ENCODE results near the gene ABCA3. TPM values are rescaled to one million over a fixed set of nuclear protein-coding genes. Genes with fewer than 3 reads are reported as not detected.
"Not testable (repeated sequence)": the region's sequence is repeated elsewhere in the genome, so short reads cannot be mapped to it uniquely, and the experiment has no call there.

The ABCA3 gene
- total RNA-seq, 1 donor from 2014 or later, result 8.3 TPM

DNA sequence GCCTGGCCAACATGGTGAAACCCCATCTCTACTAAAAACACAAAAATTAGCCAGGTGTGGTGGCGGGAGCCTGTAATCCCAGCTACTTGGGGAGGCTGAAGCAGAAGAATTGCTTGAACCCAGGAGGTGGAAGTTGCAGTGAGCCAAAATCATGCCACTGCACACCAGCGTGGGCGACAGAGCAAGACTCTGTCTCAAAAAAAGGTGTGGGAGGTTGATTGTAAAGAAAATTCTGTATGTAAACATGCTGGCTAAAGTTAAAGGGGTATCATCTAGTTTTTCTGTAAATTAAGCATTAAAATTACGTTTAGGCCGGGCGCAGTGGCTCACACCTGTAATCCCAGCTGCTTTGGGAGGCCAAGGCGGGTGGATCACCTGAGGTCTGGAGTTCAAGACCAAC, 82.0 kb downstream of the ABCA3 start:
- intact Hi-C loops (cut with micrococcal nuclease), result loop anchor here (10.0 kb wide), 1 partner anchor 276 kb away; the partner anchor contains the start of genes CEMP1 and PDPK1
- not testable (repeated sequence) for H3K9me3 Mint-ChIP-seq, H3K27ac Mint-ChIP-seq, H3K4me3 Mint-ChIP-seq, DNase-seq, H3K4me1 Mint-ChIP-seq, H3K27me3 Mint-ChIP-seq
- peaks cover 74% of the 10 kb centered on the region for H3K36me3 Mint-ChIP-seq (ENCODE audit: low read depth)

DNA sequence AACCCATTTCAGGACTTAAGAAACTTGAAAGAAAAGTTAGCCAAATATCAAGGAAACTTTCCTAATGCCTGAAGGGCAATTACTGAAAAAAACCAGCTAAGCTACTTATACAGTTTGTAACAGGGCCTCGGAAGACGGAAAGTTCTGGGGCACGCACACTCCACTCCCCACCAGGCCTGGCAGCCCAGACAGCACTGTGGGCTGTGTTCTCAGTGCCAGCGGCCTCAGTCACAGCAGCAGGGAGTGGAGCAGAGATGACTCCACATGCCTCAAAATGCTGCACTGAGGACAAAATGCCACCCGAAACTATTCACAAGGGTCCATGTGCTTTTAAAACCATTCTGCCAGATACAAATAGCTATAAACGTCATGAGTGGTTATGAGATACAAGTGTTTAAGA, 82.8 kb downstream of the ABCA3 start:
- no peak for DNase-seq
- H3K4me3 Mint-ChIP-seq, result no peak overlapping the region
- H3K4me1 Mint-ChIP-seq, result peaks cover 7% of the 10 kb centered on the region
- no peaks in the 10 kb centered on the region for H3K27me3 Mint-ChIP-seq
- no peak overlapping the region for H3K27ac Mint-ChIP-seq
- H3K36me3 Mint-ChIP-seq (ENCODE audit: low read depth), result peaks cover 75% of the 10 kb centered on the region
- no peaks in the 10 kb centered on the region for H3K9me3 Mint-ChIP-seq
- intact Hi-C loops (cut with micrococcal nuclease), result loop anchor here (10.0 kb wide), 1 partner anchor 277 kb away; the partner anchor contains the start of genes CEMP1 and PDPK1

- Mint-ChIP-seq H3K4me1 (peaks cover 4% of the 10 kb centered on the region), H3K4me3 (no peak overlapping the region), H3K36me3 (ENCODE audit: low read depth) (peaks cover 68% of the 10 kb centered on the region), H3K27me3 (no peaks in the 10 kb centered on the region), H3K27ac (no peak overlapping the region), H3K9me3 (no peaks in the 10 kb centered on the region)
- no peak for DNase-seq
- intact Hi-C loops (cut with micrococcal nuclease), result loop anchor here (10.0 kb wide), 1 partner anchor 278 kb away; the partner anchor contains the start of genes CEMP1 and PDPK1
Measured at GRCh38 chr16:2256531-2257140, 83.9 kb downstream of the ABCA3 start.

DNA sequence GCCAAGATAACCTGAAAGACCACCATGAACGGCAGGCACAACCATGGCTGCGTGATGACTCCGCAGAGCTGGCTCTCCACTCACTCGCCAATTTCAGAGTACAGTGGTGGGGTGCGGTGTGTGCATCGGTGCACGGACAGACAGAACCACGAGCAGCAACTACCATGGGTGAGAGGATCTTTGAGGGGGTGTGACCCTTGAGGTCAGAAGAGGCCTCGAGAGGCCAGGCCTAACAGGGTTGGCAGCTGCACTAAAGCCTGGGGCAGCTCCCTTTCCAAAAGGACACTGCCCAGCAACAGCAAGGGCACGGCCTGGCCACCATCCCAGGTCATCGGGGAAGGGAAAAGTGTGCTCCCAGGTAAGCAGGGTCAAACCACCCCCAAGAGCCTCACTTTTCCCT, 87.2 kb downstream of the ABCA3 start:
- peak overlapping the region; percentile 48 for H3K27ac Mint-ChIP-seq
- no peak overlapping the region for H3K4me3 Mint-ChIP-seq
- intact Hi-C loops (cut with micrococcal nuclease), result loop anchor here (5.0 to 10.0 kb wide), 3 partner anchors 96 to 282 kb away; partner anchors contain the start of genes CEMP1, PDPK1, TRAF7 and ZNF598
- no peaks in the 10 kb centered on the region for H3K9me3 Mint-ChIP-seq
- DNase-seq, result no peak
- H3K4me1 Mint-ChIP-seq, result peaks cover 9% of the 10 kb centered on the region
- H3K27me3 Mint-ChIP-seq, result no peaks in the 10 kb centered on the region
- H3K36me3 Mint-ChIP-seq (ENCODE audit: low read depth), result peaks cover 53% of the 10 kb centered on the region

GRCh38 chr16:2252806-2253148, 87.8 kb downstream of the ABCA3 start:
- Mint-ChIP-seq H3K27ac (peak overlapping the region; percentile 48), H3K4me1 (peaks cover 9% of the 10 kb centered on the region), H3K36me3 (ENCODE audit: low read depth) (peaks cover 48% of the 10 kb centered on the region), H3K27me3 (no peaks in the 10 kb centered on the region), H3K9me3 (no peaks in the 10 kb centered on the region), H3K4me3 (no peak overlapping the region)
- intact Hi-C loops (cut with micrococcal nuclease), result loop anchor here (5.0 to 10.0 kb wide), 3 partner anchors 95 to 282 kb away; partner anchors contain the start of genes CEMP1, PDPK1, TRAF7 and ZNF598
- no peak for DNase-seq

- peak within 1 kb of the TSS; percentile 90 for H3K27ac Mint-ChIP-seq
- peak within 1 kb of the TSS; percentile 93 for H3K4me3 Mint-ChIP-seq
- intact Hi-C loops (cut with micrococcal nuclease), result loop anchor here (1.0 to 10.0 kb wide), 6 partner anchors 17 to 283 kb away; partner anchors contain the start of genes CEMP1, PDPK1, RNPS1 and TRAF7
Measured at GRCh38 chr16:2251296-2252111, 89.0 kb downstream of the ABCA3 start, which contains the start of gene ECI1. Gene ECI1, minus strand, starts transcription at chr16:2251587. Its CDS starts 21 bp downstream, at chr16:2251566.

GRCh38 chr16:2250652-2251295, 89.8 kb downstream of the ABCA3 start:
- Mint-ChIP-seq H3K27me3 (no peaks in the 10 kb centered on the region), H3K36me3 (ENCODE audit: low read depth) (peaks cover 33% of the 10 kb centered on the region), H3K9me3 (no peaks in the 10 kb centered on the region), H3K4me1 (peaks cover 5% of the 10 kb centered on the region), H3K27ac (peak overlapping the region; percentile 90), H3K4me3 (peak overlapping the region; percentile 93)
- intact Hi-C loops (cut with micrococcal nuclease), result loop anchor here (1.0 to 10.0 kb wide), 6 partner anchors 18 to 284 kb away; partner anchors contain the start of genes CEMP1, PDPK1, RNPS1 and TRAF7
- DNase-seq, result peak; percentile 83

More at GRCh38 chr16:2251296-2252111, 89.0 kb downstream of the ABCA3 start, which contains the start of gene ECI1:
- DNase-seq, result peak; percentile 95
- no peaks in the 10 kb centered on the region for H3K27me3 Mint-ChIP-seq
- H3K36me3 Mint-ChIP-seq (ENCODE audit: low read depth), result peaks cover 38% of the 10 kb centered on the region
- no peaks in the 10 kb centered on the region for H3K9me3 Mint-ChIP-seq
- H3K4me1 Mint-ChIP-seq, result peaks cover 5% of the 10 kb centered on the region

DNA sequence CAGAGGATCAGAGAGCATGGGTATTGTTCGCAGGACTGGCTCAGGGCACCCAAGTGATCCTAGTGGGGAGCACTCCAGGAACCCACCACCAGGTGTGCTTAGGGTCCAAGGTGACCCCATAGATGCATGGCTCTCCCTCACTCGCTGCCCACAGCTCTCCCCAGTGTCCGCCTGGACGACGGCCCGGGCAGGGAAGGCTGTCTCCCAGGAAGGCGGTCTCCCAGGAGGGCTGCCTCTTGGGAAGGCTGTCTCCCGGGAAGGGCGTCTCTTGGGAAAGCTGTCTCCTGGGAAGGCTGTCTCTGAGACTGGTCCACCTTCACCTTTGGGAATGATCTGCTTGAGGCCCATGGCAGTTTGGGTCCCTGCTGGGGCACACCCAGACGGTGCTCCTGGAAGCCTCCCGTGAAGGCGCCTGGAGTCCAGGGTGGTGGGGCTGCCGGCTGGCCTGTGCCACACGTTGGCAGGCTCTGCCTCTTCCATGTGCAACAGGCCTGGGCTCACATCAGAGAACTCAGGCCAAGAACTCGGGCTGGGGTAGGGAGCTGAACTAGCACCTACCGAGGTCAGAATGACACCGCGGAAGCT, 94.1 kb downstream of the ABCA3 start:
- intact Hi-C loops (cut with micrococcal nuclease), result no loop called here
- Mint-ChIP-seq H3K4me3 (no peak overlapping the region), H3K27me3 (no peaks in the 10 kb centered on the region), H3K27ac (no peak overlapping the region), H3K36me3 (ENCODE audit: low read depth) (peaks cover 13% of the 10 kb centered on the region), H3K4me1 (peaks cover 5% of the 10 kb centered on the region), H3K9me3 (no peaks in the 10 kb centered on the region)
- no peak for DNase-seq

GRCh38 chr16:2244926-2245795, 95.4 kb downstream of the ABCA3 start:
- DNase-seq, result no peak
- intact Hi-C loops (cut with micrococcal nuclease), result no loop called here
- Mint-ChIP-seq H3K4me3 (no peak overlapping the region), H3K36me3 (ENCODE audit: low read depth) (peaks cover 11% of the 10 kb centered on the region), H3K27me3 (no peaks in the 10 kb centered on the region), H3K9me3 (no peaks in the 10 kb centered on the region), H3K27ac (no peak overlapping the region), H3K4me1 (peaks cover 2% of the 10 kb centered on the region)

DNA sequence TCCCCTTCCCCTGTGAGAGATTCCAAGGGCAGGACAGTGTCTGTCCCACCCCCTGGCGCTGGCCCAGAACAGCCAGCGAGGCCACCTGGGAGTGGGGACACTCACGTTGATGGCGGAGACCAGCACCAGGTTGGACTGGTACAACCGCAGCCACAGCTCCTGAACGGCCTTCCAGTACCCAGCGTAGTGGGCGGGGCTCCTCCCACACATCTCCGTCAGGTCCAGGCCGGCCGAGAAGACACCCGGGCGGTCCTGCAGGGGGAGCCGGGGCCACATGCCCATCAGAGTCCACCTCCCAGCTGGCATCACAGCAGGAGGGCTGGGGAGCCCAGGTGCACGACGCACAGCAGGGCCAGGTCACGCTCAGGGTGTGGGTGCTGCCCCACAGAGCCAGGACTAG, 96.2 kb downstream of the ABCA3 start:
- DNase-seq, result no peak
- H3K27ac Mint-ChIP-seq, result no peak overlapping the region
- H3K4me3 Mint-ChIP-seq, result no peak overlapping the region
- intact Hi-C loops (cut with micrococcal nuclease), result no loop called here
- no peaks in the 10 kb centered on the region for H3K4me1 Mint-ChIP-seq
- no peaks in the 10 kb centered on the region for H3K9me3 Mint-ChIP-seq
- peaks cover 12% of the 10 kb centered on the region for H3K36me3 Mint-ChIP-seq (ENCODE audit: low read depth)
- H3K27me3 Mint-ChIP-seq, result no peaks in the 10 kb centered on the region

GRCh38 chr16:2243781-2244180, 96.7 kb downstream of the ABCA3 start:
- no peak overlapping the region for H3K4me3 Mint-ChIP-seq
- H3K9me3 Mint-ChIP-seq, result no peaks in the 10 kb centered on the region
- H3K27ac Mint-ChIP-seq, result no peak overlapping the region
- no peaks in the 10 kb centered on the region for H3K27me3 Mint-ChIP-seq
- peaks cover 12% of the 10 kb centered on the region for H3K36me3 Mint-ChIP-seq (ENCODE audit: low read depth)
- intact Hi-C loops (cut with micrococcal nuclease), result no loop called here
- no peak for DNase-seq
- H3K4me1 Mint-ChIP-seq, result no peaks in the 10 kb centered on the region

GRCh38 chr16:2243031-2243528, 97.4 kb downstream of the ABCA3 start:
- H3K4me1 Mint-ChIP-seq, result no peaks in the 10 kb centered on the region
- H3K27ac Mint-ChIP-seq, result no peak overlapping the region
- no peaks in the 10 kb centered on the region for H3K9me3 Mint-ChIP-seq
- no peak overlapping the region for H3K4me3 Mint-ChIP-seq
- no peaks in the 10 kb centered on the region for H3K27me3 Mint-ChIP-seq
- DNase-seq, result no peak
- intact Hi-C loops (cut with micrococcal nuclease), result no loop called here
- H3K36me3 Mint-ChIP-seq (ENCODE audit: low read depth), result peaks cover 12% of the 10 kb centered on the region
